ENCODE data around the gene ATAD2B.
"Not testable (repeated sequence)": the region's sequence is repeated elsewhere in the genome, so short reads cannot be mapped to it uniquely, and the experiment has no call there.

ATAD2B gene

GRCh38 chr2:23793476-23793875, 133.4 kb downstream of the ATAD2B start:
- TF ChIP-seq JUND (IDR thresholded peaks at IDR 0.05; ENCODE audit: low read depth): no peak
- in situ Hi-C loops (cut with HindIII; ENCODE audit: low pct_unique_long_range_greater_than_20kb, low sequenced_read_pairs): no loop called here
- no peak for DNase-seq (ENCODE audit: low read depth in 1 of 2, low spot score in 1 of 2)

GRCh38 chr2:23791030-23791429, 135.9 kb downstream of the ATAD2B start:
- in situ Hi-C loops (cut with HindIII; ENCODE audit: low pct_unique_long_range_greater_than_20kb, low sequenced_read_pairs): no loop called here
- TF ChIP-seq JUND (IDR thresholded peaks at IDR 0.05; ENCODE audit: low read depth): no peak
- DNase-seq (ENCODE audit: low read depth in 1 of 2, low spot score in 1 of 2): no peak

- in situ Hi-C loops (cut with HindIII; ENCODE audit: low pct_unique_long_range_greater_than_20kb, low sequenced_read_pairs): no loop called here
- DNase-seq (ENCODE audit: low read depth in 1 of 2, low spot score in 1 of 2): no peak
- no peak for TF ChIP-seq JUND (IDR thresholded peaks at IDR 0.05; ENCODE audit: low read depth)
These were observed 137.9 kb downstream of the ATAD2B start for GRCh38 chr2:23789012-23789411.

GRCh38 chr2:23788100-23788499, 138.8 kb downstream of the ATAD2B start:
- no peak for DNase-seq (ENCODE audit: low read depth in 1 of 2, low spot score in 1 of 2)
- in situ Hi-C loops (cut with HindIII; ENCODE audit: low pct_unique_long_range_greater_than_20kb, low sequenced_read_pairs): no loop called here
- no peak for TF ChIP-seq JUND (IDR thresholded peaks at IDR 0.05; ENCODE audit: low read depth)

- in situ Hi-C loops (cut with HindIII; ENCODE audit: low pct_unique_long_range_greater_than_20kb, low sequenced_read_pairs): no loop called here
- no peak for TF ChIP-seq JUND (IDR thresholded peaks at IDR 0.05; ENCODE audit: low read depth)
- no peak for DNase-seq (ENCODE audit: low read depth in 1 of 2, low spot score in 1 of 2)
These were observed 142.0 kb downstream of the ATAD2B start for GRCh38 chr2:23784971-23785370.

- TF ChIP-seq JUND (IDR thresholded peaks at IDR 0.05; ENCODE audit: low read depth): no peak
- in situ Hi-C loops (cut with HindIII; ENCODE audit: low pct_unique_long_range_greater_than_20kb, low sequenced_read_pairs): no loop called here
- DNase-seq (ENCODE audit: low read depth in 1 of 2, low spot score in 1 of 2): no peak
These were observed 144.3 kb downstream of the ATAD2B start for GRCh38 chr2:23782646-23783045.

- no peak for DNase-seq (ENCODE audit: low read depth in 1 of 2, low spot score in 1 of 2)
- in situ Hi-C loops (cut with HindIII; ENCODE audit: low pct_unique_long_range_greater_than_20kb, low sequenced_read_pairs): no loop called here
- TF ChIP-seq JUND (IDR thresholded peaks at IDR 0.05; ENCODE audit: low read depth): no peak
These were observed 144.8 kb downstream of the ATAD2B start for GRCh38 chr2:23782126-23782525.

- in situ Hi-C loops (cut with HindIII; ENCODE audit: low pct_unique_long_range_greater_than_20kb, low sequenced_read_pairs); DNase-seq (ENCODE audit: low read depth in 1 of 2, low spot score in 1 of 2): not testable (repeated sequence)
These were observed 146.5 kb downstream of the ATAD2B start for GRCh38 chr2:23780465-23780864.

- in situ Hi-C loops (cut with HindIII; ENCODE audit: low pct_unique_long_range_greater_than_20kb, low sequenced_read_pairs): no loop called here
- DNase-seq (ENCODE audit: low read depth in 1 of 2, low spot score in 1 of 2): no peak
- no peak for TF ChIP-seq JUND (IDR thresholded peaks at IDR 0.05; ENCODE audit: low read depth)
These were observed 149.1 kb downstream of the ATAD2B start for GRCh38 chr2:23777826-23778225.

GRCh38 chr2:23776021-23776420, 150.9 kb downstream of the ATAD2B start:
- in situ Hi-C loops (cut with HindIII; ENCODE audit: low pct_unique_long_range_greater_than_20kb, low sequenced_read_pairs): no loop called here
- no peak for DNase-seq (ENCODE audit: low read depth in 1 of 2, low spot score in 1 of 2)
- TF ChIP-seq JUND (IDR thresholded peaks at IDR 0.05; ENCODE audit: low read depth): no peak

- no peak for DNase-seq (ENCODE audit: low read depth in 1 of 2, low spot score in 1 of 2)
- in situ Hi-C loops (cut with HindIII; ENCODE audit: low pct_unique_long_range_greater_than_20kb, low sequenced_read_pairs): no loop called here
- TF ChIP-seq JUND (IDR thresholded peaks at IDR 0.05; ENCODE audit: low read depth): no peak
These were observed 154.2 kb downstream of the ATAD2B start for GRCh38 chr2:23772684-23773083.

- in situ Hi-C loops (cut with HindIII; ENCODE audit: low pct_unique_long_range_greater_than_20kb, low sequenced_read_pairs): no loop called here
- no peak for TF ChIP-seq JUND (IDR thresholded peaks at IDR 0.05; ENCODE audit: low read depth)
- no peak for DNase-seq (ENCODE audit: low read depth in 1 of 2, low spot score in 1 of 2)
These were observed 154.9 kb downstream of the ATAD2B start for GRCh38 chr2:23772056-23772455.

GRCh38 chr2:23769364-23769763, 157.6 kb downstream of the ATAD2B start:
- TF ChIP-seq JUND (IDR thresholded peaks at IDR 0.05; ENCODE audit: low read depth): no peak
- in situ Hi-C loops (cut with HindIII; ENCODE audit: low pct_unique_long_range_greater_than_20kb, low sequenced_read_pairs): no loop called here
- no peak for DNase-seq (ENCODE audit: low read depth in 1 of 2, low spot score in 1 of 2)

- no peak for DNase-seq (ENCODE audit: low read depth in 1 of 2, low spot score in 1 of 2)
- no peak for TF ChIP-seq JUND (IDR thresholded peaks at IDR 0.05; ENCODE audit: low read depth)
- in situ Hi-C loops (cut with HindIII; ENCODE audit: low pct_unique_long_range_greater_than_20kb, low sequenced_read_pairs): no loop called here
These were observed 158.9 kb downstream of the ATAD2B start for GRCh38 chr2:23767876-23768621.

Measured in T47D (cell line).